Measurements from ENCODE around the gene PTCHD4.

PTCHD4 gene

DNA sequence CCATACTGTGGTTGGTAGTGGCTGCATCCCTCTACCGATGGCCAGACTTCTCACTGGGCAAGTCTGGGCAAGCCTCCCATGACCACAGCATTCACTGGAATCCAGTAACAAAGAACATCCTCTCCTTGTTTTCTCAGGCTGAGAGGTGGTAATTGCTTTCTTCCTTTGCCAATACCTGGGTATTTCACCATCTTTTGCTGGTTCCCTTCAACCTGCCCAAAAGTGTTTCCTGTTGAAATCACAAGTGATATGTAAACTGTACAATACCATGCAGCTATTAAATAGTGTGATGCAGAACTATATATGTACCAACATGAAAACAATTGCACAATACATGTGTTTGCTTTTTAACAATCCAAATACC lies at the start of gene PTCHD4:
Gene PTCHD4, minus strand, starts transcription at position 55 of the 364 bp plus-strand sequence. CDS start 42,240 bp downstream, outside the sequence.
- Histone ChIP-seq H3K4me3 (ENCODE audit: low read depth, low read length) (peak within 1 kb of the TSS; percentile 52), H3K36me3 (ENCODE audit: insufficient read depth, low read length) (no peaks in the 10 kb centered on the region), H3K27ac (ENCODE audit: low read depth, low read length) (peak within 1 kb of the TSS; percentile 42; the same call in 1 of the 2 replicates), H3K27me3 (ENCODE audit: insufficient read depth, low read length) (no peaks in the 10 kb centered on the region), H3K79me2 (ENCODE audit: control insufficient read depth, insufficient read depth, low read length, unreplicated experiment) (no peaks in the 10 kb centered on the region), H3K4me1 (ENCODE audit: control insufficient read depth, insufficient read depth, low read length, unreplicated experiment) (peaks cover 7% of the 10 kb centered on the region), H2AFZ (ENCODE audit: low read length, unreplicated experiment) (peak within 1 kb of the TSS; percentile 91)

DNA sequence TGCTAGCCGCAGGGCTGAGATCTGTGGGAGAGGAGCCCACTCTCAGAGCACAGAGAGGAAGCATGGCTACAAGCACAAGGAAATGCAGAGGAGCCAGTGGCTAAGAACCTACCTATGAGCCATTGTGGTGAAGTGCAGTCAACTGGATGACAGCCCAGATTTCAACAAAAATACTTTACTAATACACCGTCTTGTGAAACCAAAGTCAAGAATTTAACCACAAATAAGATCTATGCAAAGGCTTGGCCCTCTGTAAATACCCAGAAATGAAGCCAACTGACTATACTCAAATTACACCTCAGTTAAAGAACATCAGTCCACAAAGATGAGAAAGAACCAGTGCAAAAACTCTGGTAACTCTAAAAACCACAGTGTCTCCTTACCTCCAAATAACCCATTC lies 40.1 kb upstream of the PTCHD4 start:
- peaks cover 4% of the 10 kb centered on the region for H3K4me1 ChIP-seq (ENCODE audit: control insufficient read depth, insufficient read depth, low read length, unreplicated experiment)
- no peaks in the 10 kb centered on the region for H3K79me2 ChIP-seq (ENCODE audit: control insufficient read depth, insufficient read depth, low read length, unreplicated experiment)
- H3K4me3 ChIP-seq (ENCODE audit: low read depth, low read length) = no peak overlapping the region
- H2AFZ ChIP-seq (ENCODE audit: low read length, unreplicated experiment) = no peak overlapping the region
- no peak overlapping the region for H3K27ac ChIP-seq (ENCODE audit: low read depth, low read length)
- H3K27me3 ChIP-seq (ENCODE audit: insufficient read depth, low read length) = no peaks in the 10 kb centered on the region
- no peaks in the 10 kb centered on the region for H3K36me3 ChIP-seq (ENCODE audit: insufficient read depth, low read length)

DNA sequence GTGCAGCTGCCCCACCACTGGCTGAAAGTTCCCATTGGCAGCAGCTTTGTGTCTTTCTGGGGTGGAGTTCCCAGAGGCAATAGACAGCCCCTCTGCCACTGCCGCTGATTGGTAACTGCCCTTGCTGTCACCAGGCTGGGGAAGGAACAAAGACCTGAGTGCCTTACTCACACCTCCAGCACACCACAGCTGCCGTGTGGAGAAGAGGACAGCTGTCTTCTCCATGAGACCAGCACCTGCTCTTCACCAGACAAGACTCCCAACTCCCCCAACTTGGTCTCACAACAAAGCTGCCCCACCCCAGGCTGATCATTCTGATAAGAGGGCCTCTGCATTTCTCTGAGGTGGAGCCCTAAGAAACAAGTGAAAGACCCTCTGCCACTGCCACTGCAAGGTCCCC lies 39.7 kb upstream of the PTCHD4 start:
- no peaks in the 10 kb centered on the region for H3K36me3 ChIP-seq (ENCODE audit: insufficient read depth, low read length)
- H3K4me3 ChIP-seq (ENCODE audit: low read depth, low read length) = no peak overlapping the region
- H3K79me2 ChIP-seq (ENCODE audit: control insufficient read depth, insufficient read depth, low read length, unreplicated experiment) = no peaks in the 10 kb centered on the region
- H3K4me1 ChIP-seq (ENCODE audit: control insufficient read depth, insufficient read depth, low read length, unreplicated experiment) = peaks cover 4% of the 10 kb centered on the region
- no peak overlapping the region for H2AFZ ChIP-seq (ENCODE audit: low read length, unreplicated experiment)
- no peaks in the 10 kb centered on the region for H3K27me3 ChIP-seq (ENCODE audit: insufficient read depth, low read length)
- H3K27ac ChIP-seq (ENCODE audit: low read depth, low read length) = no peak overlapping the region

DNA sequence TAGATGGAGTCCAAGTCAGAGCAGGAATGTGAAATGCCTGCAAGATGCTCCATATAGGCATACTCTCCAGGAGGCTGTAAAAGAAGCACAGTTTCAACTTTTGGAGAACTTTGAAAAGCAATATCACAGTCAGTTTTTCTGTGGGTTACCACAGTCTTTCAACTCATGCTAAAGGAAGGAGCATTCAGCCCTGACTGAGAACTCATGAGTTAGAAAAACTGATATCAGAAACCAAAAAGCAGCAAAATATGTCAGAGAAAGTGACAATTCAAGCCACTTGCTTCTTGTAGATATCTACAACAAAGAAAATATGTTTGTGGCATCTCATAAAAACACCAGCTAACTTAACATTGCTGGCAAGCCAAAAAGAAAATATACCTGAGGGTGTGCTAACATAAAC lies 36.1 kb upstream of the PTCHD4 start:
- H2AFZ ChIP-seq (ENCODE audit: low read length, unreplicated experiment) = no peak overlapping the region

DNA sequence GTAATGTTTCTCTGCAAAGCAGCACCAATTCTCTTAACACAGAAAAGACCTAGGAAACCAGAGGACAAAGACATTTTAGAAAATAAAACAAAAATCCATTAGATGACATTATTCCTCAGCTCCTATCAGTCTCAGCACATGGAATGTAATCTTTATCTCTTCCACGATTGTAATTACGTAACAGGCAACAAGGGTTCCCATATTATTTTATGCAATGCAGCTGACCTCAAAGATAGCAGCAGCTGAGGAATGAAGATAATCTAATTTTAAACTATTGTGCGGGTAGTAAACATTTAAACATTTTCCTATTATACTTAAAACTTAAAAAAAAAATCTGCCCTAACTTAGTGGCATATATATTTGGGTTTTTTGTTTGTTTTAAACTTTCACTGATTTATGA lies 33.0 kb upstream of the PTCHD4 start:
- Histone ChIP-seq H3K79me2 (ENCODE audit: control insufficient read depth, insufficient read depth, low read length, unreplicated experiment) (no peaks in the 10 kb centered on the region), H3K4me1 (ENCODE audit: control insufficient read depth, insufficient read depth, low read length, unreplicated experiment) (peaks cover 37% of the 10 kb centered on the region), H3K4me3 (ENCODE audit: low read depth, low read length) (no peak overlapping the region), H3K36me3 (ENCODE audit: insufficient read depth, low read length) (no peaks in the 10 kb centered on the region), H3K27ac (ENCODE audit: low read depth, low read length) (no peak overlapping the region), H3K27me3 (ENCODE audit: insufficient read depth, low read length) (no peaks in the 10 kb centered on the region), H2AFZ (ENCODE audit: low read length, unreplicated experiment) (no peak overlapping the region)

More for the DNA sequence above, 36.1 kb upstream of the PTCHD4 start:
- Histone ChIP-seq H3K27me3 (ENCODE audit: insufficient read depth, low read length) (no peaks in the 10 kb centered on the region), H3K4me3 (ENCODE audit: low read depth, low read length) (no peak overlapping the region), H3K36me3 (ENCODE audit: insufficient read depth, low read length) (no peaks in the 10 kb centered on the region), H3K4me1 (ENCODE audit: control insufficient read depth, insufficient read depth, low read length, unreplicated experiment) (peaks cover 18% of the 10 kb centered on the region), H3K79me2 (ENCODE audit: control insufficient read depth, insufficient read depth, low read length, unreplicated experiment) (no peaks in the 10 kb centered on the region), H3K27ac (ENCODE audit: low read depth, low read length) (no peak overlapping the region)

DNA sequence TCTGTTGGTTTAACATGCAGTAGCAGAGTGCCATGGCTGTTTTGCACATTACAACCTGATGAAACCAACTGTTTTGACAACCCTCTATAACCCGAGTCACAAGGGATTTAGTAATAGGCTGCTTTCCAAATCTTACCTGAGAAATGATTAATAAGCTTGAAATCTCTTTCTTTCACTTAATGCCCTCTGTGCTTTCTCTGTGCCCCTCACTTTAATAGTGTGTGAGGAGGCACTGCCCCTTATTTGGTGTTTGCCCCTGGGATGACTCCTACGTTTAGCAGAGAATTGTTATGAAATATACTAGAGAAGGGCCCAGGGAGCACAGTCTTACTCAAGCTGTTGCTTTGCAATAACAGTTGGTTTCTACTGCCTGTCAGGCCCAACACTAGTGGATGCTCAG lies 31.0 kb upstream of the PTCHD4 start:
- Histone ChIP-seq H3K27ac (ENCODE audit: low read depth, low read length) (no peak overlapping the region), H2AFZ (ENCODE audit: low read length, unreplicated experiment) (no peak overlapping the region), H3K36me3 (ENCODE audit: insufficient read depth, low read length) (no peaks in the 10 kb centered on the region), H3K79me2 (ENCODE audit: control insufficient read depth, insufficient read depth, low read length, unreplicated experiment) (no peaks in the 10 kb centered on the region), H3K4me1 (ENCODE audit: control insufficient read depth, insufficient read depth, low read length, unreplicated experiment) (peaks cover 50% of the 10 kb centered on the region), H3K27me3 (ENCODE audit: insufficient read depth, low read length) (no peaks in the 10 kb centered on the region), H3K4me3 (ENCODE audit: low read depth, low read length) (no peak overlapping the region)

DNA sequence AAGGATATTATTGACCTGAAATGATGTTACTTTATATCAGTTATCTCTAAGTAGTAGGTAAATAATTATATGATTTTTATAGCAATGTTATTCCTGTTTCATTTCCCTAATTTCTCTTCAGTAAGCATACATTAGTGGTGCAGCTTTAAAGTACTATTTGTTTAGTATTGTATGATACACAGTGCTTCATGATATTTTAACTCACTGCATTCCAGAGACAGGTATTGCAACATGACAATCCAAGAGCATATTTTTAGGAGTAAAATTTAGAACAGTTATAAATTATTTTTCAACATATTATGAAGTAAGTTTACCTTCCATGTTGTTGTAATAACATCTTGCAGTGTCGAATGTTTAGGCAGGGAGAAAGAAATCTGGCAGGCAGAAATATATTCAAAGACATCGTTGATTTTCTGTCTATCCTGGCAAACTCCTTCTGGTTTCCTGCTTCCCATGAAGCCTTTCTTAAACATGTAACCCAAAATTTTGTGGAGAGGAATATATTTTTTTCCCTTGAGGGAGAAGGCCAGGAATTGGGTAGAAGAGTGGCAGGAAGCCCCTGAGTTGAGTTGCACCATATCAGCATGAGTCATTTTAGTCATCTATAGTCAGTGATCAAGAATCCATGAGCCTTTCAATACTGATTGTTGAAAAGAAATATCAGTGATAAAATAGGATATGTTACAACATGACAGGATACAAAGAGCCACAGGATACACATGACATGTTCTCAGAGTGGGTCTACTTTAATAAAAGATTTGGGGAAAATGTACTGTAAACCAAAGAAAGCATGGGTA lies 29.0 kb upstream of the PTCHD4 start:
- no peaks in the 10 kb centered on the region for H3K27me3 ChIP-seq (ENCODE audit: insufficient read depth, low read length)
- H2AFZ ChIP-seq (ENCODE audit: low read length, unreplicated experiment) = no peak overlapping the region
- peaks cover 69% of the 10 kb centered on the region for H3K4me1 ChIP-seq (ENCODE audit: control insufficient read depth, insufficient read depth, low read length, unreplicated experiment)
- no peaks in the 10 kb centered on the region for H3K36me3 ChIP-seq (ENCODE audit: insufficient read depth, low read length)
- H3K79me2 ChIP-seq (ENCODE audit: control insufficient read depth, insufficient read depth, low read length, unreplicated experiment) = no peaks in the 10 kb centered on the region
- peak overlapping the region; percentile 29; the same call in 1 of the 2 replicates for H3K4me3 ChIP-seq (ENCODE audit: low read depth, low read length)
- peak overlapping the region; percentile 83 for H3K27ac ChIP-seq (ENCODE audit: low read depth, low read length)

DNA sequence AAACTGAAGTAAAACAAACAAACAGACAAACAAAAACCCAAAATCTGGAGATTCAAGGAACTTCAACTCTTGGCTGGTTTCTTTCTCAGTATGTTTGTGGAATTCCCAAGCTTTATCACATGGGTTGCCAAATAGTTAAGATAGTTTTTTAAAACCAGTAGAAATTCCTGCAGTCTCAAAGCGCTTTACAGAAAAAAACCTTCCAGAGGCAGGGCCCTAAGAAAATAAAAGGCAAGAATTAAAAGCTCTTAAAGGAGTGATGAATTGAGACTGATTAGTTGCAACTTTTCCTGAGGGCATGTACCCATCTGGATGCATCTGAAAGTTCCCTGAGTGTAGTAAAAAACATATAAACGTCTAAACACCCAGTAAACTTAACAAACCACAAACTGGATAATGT lies 25.9 kb upstream of the PTCHD4 start:
- peak overlapping the region; percentile 91 for H3K27ac ChIP-seq (ENCODE audit: low read depth, low read length)
- H3K36me3 ChIP-seq (ENCODE audit: insufficient read depth, low read length) = no peaks in the 10 kb centered on the region
- H3K4me3 ChIP-seq (ENCODE audit: low read depth, low read length) = no peak overlapping the region
- H3K4me1 ChIP-seq (ENCODE audit: control insufficient read depth, insufficient read depth, low read length, unreplicated experiment) = peaks cover 65% of the 10 kb centered on the region
- H3K79me2 ChIP-seq (ENCODE audit: control insufficient read depth, insufficient read depth, low read length, unreplicated experiment) = no peaks in the 10 kb centered on the region
- H3K27me3 ChIP-seq (ENCODE audit: insufficient read depth, low read length) = no peaks in the 10 kb centered on the region
- H2AFZ ChIP-seq (ENCODE audit: low read length, unreplicated experiment) = peak overlapping the region; percentile 69

DNA sequence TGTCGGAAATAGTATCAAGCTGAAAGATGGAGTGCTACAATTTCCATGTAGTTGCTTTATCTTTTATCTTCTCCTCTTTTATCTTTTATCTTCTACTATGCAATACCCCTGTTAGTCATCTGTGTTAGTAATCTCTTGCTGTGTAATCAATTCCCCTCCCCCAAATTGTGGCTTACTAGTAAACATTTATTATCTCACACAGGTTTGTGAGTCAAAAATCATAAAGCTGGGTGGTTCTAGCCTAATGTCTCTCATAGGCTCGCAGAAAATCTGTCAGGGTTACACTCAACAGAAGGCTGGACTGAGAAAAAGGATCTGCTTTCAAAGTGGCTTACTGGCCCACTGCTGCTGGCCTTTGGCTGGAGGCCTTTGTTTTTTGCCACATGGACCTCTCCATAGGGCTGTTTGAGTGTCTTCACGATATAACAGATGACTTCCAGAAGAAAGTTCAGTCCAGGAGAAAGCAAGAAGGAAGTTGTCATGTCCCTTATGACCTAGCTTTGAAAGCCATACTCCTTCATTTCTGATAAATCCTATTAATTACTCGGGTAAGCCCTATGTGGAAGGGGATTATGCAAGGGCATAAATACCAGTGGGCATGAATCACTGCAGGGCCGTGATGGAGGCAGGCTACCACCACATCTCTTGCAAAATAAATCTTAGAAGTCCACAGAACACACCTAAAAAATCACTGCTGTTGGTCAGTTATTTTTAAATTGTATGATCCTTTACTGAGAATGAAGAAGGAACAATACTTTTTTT lies 24.5 kb upstream of the PTCHD4 start:
- Histone ChIP-seq H3K36me3 (ENCODE audit: insufficient read depth, low read length) (no peaks in the 10 kb centered on the region), H3K79me2 (ENCODE audit: control insufficient read depth, insufficient read depth, low read length, unreplicated experiment) (no peaks in the 10 kb centered on the region), H2AFZ (ENCODE audit: low read length, unreplicated experiment) (peak overlapping the region; percentile 91), H3K4me3 (ENCODE audit: low read depth, low read length) (peak overlapping the region; percentile 32; the same call in 1 of the 2 replicates), H3K4me1 (ENCODE audit: control insufficient read depth, insufficient read depth, low read length, unreplicated experiment) (peaks cover 57% of the 10 kb centered on the region), H3K27me3 (ENCODE audit: insufficient read depth, low read length) (no peaks in the 10 kb centered on the region), H3K27ac (ENCODE audit: low read depth, low read length) (peak overlapping the region; percentile 91)

DNA sequence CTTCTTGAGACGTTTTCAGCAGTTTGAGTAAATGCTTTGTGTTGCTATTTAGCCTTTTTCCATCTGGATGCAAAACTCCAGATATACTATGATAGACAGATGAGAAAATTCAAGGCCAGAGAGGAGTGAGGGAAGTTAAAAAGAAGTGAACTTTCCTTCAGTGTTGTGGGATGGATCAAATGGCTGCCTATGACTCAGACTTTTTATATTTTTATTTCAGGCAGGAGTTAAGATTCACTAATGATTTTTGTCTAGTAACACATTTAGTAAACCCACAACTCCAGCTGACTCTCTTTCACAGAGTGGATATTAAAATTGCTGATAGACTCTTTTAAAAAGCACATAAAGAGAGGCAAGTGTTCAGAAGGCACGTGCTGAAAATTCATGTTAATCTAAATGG lies 23.2 kb upstream of the PTCHD4 start:
- Histone ChIP-seq H3K4me3 (ENCODE audit: low read depth, low read length) (no peak overlapping the region), H3K27ac (ENCODE audit: low read depth, low read length) (peak overlapping the region; percentile 91; the same call in 1 of the 2 replicates), H2AFZ (ENCODE audit: low read length, unreplicated experiment) (peak overlapping the region; percentile 73), H3K36me3 (ENCODE audit: insufficient read depth, low read length) (no peaks in the 10 kb centered on the region), H3K4me1 (ENCODE audit: control insufficient read depth, insufficient read depth, low read length, unreplicated experiment) (peaks cover 44% of the 10 kb centered on the region), H3K27me3 (ENCODE audit: insufficient read depth, low read length) (no peaks in the 10 kb centered on the region), H3K79me2 (ENCODE audit: control insufficient read depth, insufficient read depth, low read length, unreplicated experiment) (no peaks in the 10 kb centered on the region)
